ENCODE measurements around the gene COMTD1. TPM values are rescaled to one million over a fixed set of nuclear protein-coding genes. Genes with fewer than 3 reads are reported as not detected.
A peak's percentile ranks its signal among the peaks of the same experiment; 100 is the strongest.

The COMTD1 gene
- total RNA-seq, 1 donor from 2014 or later, result 26.9 TPM

GRCh38 chr10:75246506-75246905 lies 10.7 kb upstream of the COMTD1 start:
- ATAC-seq (no peak), DNase-seq (ENCODE audit: low spot score) (no peak)

GRCh38 chr10:75245354-75246250 lies 9.8 kb upstream of the COMTD1 start:
- DNase-seq (ENCODE audit: low spot score), result no peak

GRCh38 chr10:75244487-75245353 lies 9.0 kb upstream of the COMTD1 start:
- peak; percentile 76 for ATAC-seq
- DNase-seq (ENCODE audit: low spot score), result peak; percentile 59

More at GRCh38 chr10:75245354-75246250, 9.8 kb upstream of the COMTD1 start:
- ATAC-seq, result peak; percentile 42

GRCh38 chr10:75243426-75243825 lies 7.7 kb upstream of the COMTD1 start:
- ATAC-seq (no peak), DNase-seq (ENCODE audit: low spot score) (no peak)

DNA sequence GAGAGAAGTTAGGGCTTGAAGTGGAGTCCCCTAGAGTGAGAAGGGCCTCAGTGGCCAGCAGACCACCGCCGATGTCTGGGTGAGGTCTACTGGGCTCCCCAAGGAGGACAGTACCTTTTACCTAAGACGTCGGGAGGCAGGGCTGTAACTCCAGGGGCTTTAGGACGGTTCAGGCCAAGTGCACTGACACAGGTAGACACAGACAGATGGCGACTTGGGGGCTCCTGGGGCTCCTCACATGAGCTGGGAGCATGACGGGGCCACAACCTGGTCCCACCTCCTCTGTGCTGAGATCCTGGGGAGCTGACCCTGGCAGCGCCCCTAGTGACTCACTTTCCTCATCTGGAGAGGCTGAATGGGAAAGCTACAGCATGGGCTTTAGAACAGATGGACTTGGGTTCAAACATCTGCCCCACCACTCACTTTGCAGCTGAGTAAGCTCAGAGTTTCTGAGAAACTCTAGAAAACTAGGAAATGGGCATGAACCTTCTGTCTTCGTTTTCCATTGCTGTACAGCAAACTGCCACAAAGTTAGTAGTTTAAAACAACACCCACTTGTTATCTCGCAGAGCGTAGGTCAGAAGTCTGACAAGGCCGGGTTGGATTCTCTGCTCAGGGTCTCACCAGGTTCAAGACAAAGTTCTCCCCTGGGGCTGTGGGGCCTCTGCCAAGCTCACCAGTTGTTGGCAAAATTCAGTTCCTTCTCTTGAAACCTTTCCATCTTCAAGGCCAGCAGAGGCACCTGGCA lies 4.7 kb upstream of the COMTD1 start:
- no peak for ATAC-seq

DNA sequence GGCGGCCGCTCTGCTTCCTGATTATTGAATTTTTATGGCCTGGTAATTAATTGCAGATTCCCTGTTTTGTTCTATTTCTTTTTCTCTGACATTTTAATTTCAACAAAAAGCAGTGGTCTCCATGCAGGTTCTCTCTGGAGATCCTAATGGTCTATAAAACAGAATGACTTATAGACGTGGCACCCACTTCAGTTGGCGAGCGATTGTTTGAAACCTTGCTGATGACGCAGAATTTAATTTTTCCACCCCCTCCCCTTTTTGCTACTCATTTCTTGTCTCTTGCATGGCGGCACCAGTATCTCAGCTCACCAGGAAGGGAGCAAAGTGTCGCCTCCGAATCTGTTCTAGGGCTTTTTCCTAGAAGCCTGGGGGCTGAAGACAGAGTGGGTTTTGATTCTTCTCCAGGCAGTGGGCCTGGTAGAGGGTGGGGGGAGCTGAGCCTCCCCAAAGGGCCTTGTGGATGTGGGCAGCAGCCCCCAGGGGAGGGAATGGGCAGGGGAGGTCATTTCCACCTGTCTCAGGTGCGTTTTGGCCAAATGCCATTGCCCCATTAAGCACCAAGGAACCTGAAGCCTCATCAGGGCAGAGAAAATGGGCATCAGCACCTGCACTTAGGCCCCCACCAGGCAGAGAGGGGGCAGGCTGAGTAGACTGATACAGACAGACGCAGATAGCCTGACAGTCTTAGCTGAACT lies 3.5 kb upstream of the COMTD1 start:
- DNase-seq (ENCODE audit: low spot score) (no peak), ATAC-seq (no peak)

More for the DNA sequence above, 4.7 kb upstream of the COMTD1 start:
- DNase-seq (ENCODE audit: low spot score), result no peak

GRCh38 chr10:75238182-75239095 lies 2.7 kb upstream of the COMTD1 start:
- DNase-seq (ENCODE audit: low spot score) (peak; percentile 45), ATAC-seq (no peak)

GRCh38 chr10:75236178-75236825 lies 545 bp upstream of the COMTD1 start:
- no peak for DNase-seq (ENCODE audit: low spot score)
- ATAC-seq, result no peak

- no peak for DNase-seq (ENCODE audit: low spot score)
- peak; percentile 34 for ATAC-seq
Measured at GRCh38 chr10:75234683-75235374, 928 bp downstream of the COMTD1 start.

DNA sequence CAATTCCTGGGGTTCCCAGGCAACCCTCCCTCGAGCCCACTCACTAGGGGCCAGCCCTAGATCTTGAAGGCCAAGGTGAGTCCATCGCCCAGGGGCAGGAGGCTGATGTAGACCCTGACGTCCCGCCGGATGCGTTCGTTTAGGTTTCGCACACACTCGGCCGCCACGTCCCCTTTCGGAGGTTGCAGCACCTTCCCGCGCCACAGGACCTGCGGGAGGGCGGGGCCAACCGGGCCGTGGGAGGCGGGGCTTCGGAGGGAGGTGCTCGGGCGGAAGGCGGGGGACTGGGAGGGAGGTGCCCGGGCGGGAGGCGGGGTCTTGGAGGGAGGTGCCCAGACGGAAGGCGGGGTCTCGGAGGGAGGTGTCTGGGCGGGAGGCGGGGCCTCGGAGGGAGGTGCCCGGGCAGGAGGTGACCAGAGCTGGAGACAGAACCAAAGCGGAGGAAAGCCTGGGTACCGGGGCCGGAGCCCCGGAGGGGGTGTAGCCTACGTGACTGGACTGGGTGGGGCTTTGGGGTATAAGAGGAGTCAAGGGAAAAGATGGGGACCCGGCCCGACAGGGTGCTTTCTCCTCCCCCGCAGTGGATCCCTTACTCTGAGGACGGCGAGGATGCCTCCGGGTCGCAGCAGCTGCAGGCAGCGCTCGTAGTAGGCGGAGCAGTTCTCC lies 1.6 kb downstream of the COMTD1 start:
- DNase-seq (ENCODE audit: low spot score), result peak; percentile 98
- ATAC-seq, result peak; percentile 78

GRCh38 chr10:75233444-75234016 lies 2.2 kb downstream of the COMTD1 start:
- ATAC-seq, result no peak
- no peak for DNase-seq (ENCODE audit: low spot score)

DNA sequence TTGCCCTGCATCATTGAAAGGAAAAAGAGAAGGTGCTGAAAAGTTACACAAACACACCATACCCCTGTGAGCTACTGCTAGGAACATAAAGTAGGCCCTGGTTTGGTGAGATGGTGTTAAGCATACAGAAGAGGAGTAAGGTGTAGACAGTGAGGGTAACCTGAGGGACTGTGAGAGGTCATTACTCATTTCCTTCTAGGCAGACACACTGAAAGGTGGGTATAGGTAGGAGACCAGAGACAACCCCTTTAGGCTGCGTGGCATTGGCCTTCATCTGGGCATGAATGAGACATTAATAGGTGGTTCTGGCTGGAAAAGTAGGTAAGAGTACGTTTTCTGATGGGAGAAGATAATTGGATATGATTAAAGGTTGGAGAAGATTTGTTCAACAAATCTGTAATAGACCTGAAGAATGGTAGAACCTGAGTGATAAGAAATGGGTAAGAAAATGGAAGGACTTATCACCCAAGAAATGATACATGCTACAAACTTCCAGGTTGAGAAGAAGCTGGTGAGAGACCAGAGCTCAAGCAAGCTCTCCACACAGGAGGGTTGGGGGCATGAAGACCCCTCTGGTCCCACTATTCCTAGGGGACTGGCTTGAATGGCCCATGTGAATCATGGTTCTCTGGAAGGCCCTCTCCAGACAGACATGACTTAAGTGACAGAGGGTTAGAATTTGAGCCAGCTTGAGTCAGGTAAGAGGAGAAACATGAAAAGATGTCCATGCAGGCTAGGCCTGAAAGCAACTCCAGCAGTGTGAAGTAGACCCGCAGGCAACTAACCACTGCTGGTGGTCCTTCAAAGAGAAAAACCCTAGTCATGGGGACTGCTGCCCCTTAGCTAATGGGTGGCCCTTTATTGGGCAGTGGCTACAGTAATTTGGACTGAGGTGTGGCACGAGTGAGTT lies 3.8 kb downstream of the COMTD1 start:
- ATAC-seq, result no peak
- peak; percentile 29 for DNase-seq (ENCODE audit: low spot score)

DNA sequence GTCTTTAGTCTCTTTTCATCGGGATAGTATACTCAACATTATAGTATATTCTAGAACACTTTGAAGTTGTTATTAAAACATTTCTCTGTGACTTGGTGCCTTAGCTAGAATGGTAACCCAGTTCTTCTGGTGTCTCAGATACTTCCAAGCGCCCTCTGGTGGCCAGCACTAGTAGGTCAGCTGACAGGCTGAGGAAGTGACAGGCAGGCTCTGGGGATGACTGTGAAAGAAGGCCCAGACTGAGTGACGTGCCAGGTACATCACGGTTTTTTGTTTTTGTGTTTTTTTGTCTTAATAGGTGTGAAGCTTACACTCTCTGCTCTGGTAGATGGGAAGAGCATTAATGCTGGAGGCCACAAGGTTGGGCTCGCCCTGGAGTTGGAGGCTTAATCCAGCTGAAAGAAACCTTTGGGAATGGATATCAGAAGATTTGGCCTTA lies 5.1 kb downstream of the COMTD1 start:
- ATAC-seq, result peak; percentile 41
- DNase-seq (ENCODE audit: low spot score), result peak; percentile 85

- DNase-seq (ENCODE audit: low spot score), result no peak
- ATAC-seq, result no peak
Measured at GRCh38 chr10:75229971-75230370, 5.8 kb downstream of the COMTD1 start.

- no peak for ATAC-seq
- DNase-seq (ENCODE audit: low spot score), result peak; percentile 15
Measured at GRCh38 chr10:75228834-75229233, 6.9 kb downstream of the COMTD1 start.

DNA sequence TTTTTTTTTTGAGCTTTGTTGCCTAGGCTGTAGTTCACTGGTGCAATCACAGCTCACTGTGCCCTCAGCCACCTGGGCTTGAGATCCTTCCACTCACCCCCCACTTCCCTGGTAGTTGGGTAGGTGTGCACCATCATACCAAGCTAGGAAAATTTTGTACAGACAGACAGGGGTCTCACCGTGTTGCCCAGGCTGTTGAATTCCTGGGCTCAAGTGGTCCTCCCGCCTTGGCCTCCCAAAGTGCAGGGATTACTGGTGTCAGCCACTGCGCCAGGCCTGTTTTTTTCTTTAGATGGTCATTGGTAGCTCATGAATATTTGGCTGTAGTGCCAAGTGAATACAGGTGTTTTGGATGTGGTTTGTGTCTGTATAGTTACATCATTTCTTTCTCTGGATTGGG lies 7.5 kb downstream of the COMTD1 start:
- ATAC-seq (no peak), DNase-seq (ENCODE audit: low spot score) (peak; percentile 38)

Data from left lobe of liver (tissue), 2 donors.